ENCODE measurements around the gene RAD23A. TPM values are rescaled to one million over a fixed set of nuclear protein-coding genes. Genes with fewer than 3 reads are reported as not detected.

Gene RAD23A
- total and polyA plus RNA-seq, 9 of the 15 experiments (the other 6 are each of a cell fraction or from before 2014, with no cell fraction given) = 9.5 to 181 (median 101) TPM

GRCh38 chr19:12983542-12984142, 38.0 kb downstream of the RAD23A start (continued):
- no peak for TF ChIP-seq ZNF449 (CRISPR knock-in tag; IDR thresholded peaks at IDR 0.05)
- TF ChIP-seq, protein P1, sequence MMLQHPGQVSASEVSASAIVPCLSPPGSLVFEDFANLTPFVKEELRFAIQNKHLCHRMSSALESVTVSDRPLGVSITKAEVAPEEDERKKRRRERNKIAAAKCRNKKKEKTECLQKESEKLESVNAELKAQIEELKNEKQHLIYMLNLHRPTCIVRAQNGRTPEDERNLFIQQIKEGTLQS (IDR thresholded peaks at IDR 0.05) = no peak; the same call in 1 of the 2 replicates
- TF ChIP-seq, protein P1 (CRISPR knock-in tag; conservative IDR thresholded peaks at IDR 0.05) = peak; percentile 44; the same call in 1 of the 2 replicates
- TF ChIP-seq CEBPG (CRISPR knock-in tag; IDR thresholded peaks at IDR 0.05) = peak; percentile 82
- 0 out of 4 replicates have a peak, but pooled peaks of 1 of the 2 experiments have one; percentile 5 for TF ChIP-seq CEBPG (tag; conservative IDR thresholded peaks at IDR 0.05 in 1 of 2, IDR thresholded peaks at IDR 0.05 in 1 of 2)
- TF ChIP-seq ZBTB7A (IDR thresholded peaks at IDR 0.05; ENCODE audit: borderline replicate concordance, control insufficient read depth, low read depth, low read length) = peak; percentile 93
- TF ChIP-seq RBFOX2 (IDR thresholded peaks at IDR 0.05; ENCODE audit: low read depth, low read length) = peak; percentile 55; the same call in 1 of the 2 replicates
- TF ChIP-seq BACH1 (tag; IDR thresholded peaks at IDR 0.05) = 0 out of 2 replicates have a peak, but pooled peaks have one; percentile 42
- TF ChIP-seq XRCC4 (IDR thresholded peaks at IDR 0.05; ENCODE audit: extremely low read depth, insufficient read depth, insufficient read length) = no peak
- TF ChIP-seq, protein P2, sequence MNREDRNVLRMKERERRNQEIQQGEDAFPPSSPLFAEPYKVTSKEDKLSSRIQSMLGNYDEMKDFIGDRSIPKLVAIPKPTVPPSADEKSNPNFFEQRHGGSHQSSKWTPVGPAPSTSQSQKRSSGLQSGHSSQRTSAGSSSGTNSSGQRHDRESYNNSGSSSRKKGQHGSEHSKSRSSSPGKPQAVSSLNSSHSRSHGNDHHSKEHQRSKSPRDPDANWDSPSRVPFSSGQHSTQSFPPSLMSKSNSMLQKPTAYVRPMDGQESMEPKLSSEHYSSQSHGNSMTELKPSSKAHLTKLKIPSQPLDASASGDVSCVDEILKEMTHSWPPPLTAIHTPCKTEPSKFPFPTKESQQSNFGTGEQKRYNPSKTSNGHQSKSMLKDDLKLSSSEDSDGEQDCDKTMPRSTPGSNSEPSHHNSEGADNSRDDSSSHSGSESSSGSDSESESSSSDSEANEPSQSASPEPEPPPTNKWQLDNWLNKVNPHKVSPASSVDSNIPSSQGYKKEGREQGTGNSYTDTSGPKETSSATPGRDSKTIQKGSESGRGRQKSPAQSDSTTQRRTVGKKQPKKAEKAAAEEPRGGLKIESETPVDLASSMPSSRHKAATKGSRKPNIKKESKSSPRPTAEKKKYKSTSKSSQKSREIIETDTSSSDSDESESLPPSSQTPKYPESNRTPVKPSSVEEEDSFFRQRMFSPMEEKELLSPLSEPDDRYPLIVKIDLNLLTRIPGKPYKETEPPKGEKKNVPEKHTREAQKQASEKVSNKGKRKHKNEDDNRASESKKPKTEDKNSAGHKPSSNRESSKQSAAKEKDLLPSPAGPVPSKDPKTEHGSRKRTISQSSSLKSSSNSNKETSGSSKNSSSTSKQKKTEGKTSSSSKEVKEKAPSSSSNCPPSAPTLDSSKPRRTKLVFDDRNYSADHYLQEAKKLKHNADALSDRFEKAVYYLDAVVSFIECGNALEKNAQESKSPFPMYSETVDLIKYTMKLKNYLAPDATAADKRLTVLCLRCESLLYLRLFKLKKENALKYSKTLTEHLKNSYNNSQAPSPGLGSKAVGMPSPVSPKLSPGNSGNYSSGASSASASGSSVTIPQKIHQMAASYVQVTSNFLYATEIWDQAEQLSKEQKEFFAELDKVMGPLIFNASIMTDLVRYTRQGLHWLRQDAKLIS (CRISPR knock-in tag; IDR thresholded peaks at IDR 0.05) = no peak
- no peak for TF ChIP-seq MED1 (CRISPR knock-in tag; IDR thresholded peaks at IDR 0.05; ENCODE audit: borderline replicate concordance)

Data from K562 (cell line).